B cell (primary cell): ENCODE data around the gene TOP3B.

ENCODE experiments used
- CTCF ChIP-seq: fragments of 200-600 bp; IDR thresholded peaks from one replicate; pipeline ENCODE4 v1.8.0; 2022; ENCODE audit warnings: antibody characterized with exemption, mild to moderate bottlenecking
- EZH2 ChIP-seq: IDR thresholded peaks from 2 replicates; pipeline ENCODE4 v1.6.1; 2012; ENCODE audit warnings: borderline replicate concordance, low read depth, mild to moderate bottlenecking, moderate library complexity, low read length; ENCODE audit not compliant: insufficient read depth, poor library complexity, severe bottlenecking

GRCh38 chr22:21949569-21949918 lies 33.0 kb downstream of the TOP3B start:
- TF ChIP-seq CTCF (no peak), EZH2 (no peak)
